GM18499 (cell line): Measurements from ENCODE around the gene HES7.
"Not testable (repeated sequence)": the region's sequence is repeated elsewhere in the genome, so short reads cannot be mapped to it uniquely, and the experiment has no call there.

Experiments used
- ATAC-seq: cut with Tn5 transposase; IDR thresholded peaks from one replicate; pipeline ENCODE4 v1.9.1; 2021; ENCODE audit warnings: moderate number of reproducible peaks; ENCODE audit not compliant: insufficient read depth, unreplicated experiment

HES7 gene

DNA sequence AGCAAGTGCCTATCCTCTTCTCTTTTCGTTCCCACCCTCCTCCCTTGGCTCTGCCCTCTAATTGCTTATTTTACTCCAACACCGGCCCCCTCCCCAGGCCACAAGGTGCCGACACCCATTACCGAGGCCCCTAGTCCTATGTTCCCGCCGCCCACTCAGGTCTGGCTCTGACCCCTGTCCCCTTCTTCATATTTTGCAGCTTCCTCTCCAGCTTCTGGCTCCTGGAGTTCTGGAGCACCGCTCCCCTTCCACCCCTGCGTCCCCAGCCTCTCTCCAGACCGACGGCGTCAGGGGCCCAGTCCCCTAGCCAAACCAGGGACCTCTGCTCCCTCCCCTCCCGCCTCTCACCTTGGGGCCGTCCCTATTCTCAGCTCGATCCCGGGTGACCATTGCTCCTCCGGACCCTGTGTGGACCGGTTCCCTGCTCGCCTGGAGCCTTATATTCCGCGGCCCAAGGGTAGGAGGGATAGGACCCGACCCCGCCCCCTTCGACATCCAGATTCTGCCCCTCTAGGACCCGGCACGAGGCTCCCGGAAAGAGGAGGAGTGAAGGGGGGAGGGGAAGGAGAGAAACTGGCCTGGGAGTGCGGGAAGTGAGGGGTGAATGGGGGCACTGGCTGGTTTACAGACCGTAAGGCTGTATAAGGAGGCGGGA lies at the start of gene HES7:
Gene HES7, minus strand, starts transcription at position 412 of the 655 bp plus-strand sequence. Its CDS starts 22 bp downstream, at position 390.
- ATAC-seq, result no peak

DNA sequence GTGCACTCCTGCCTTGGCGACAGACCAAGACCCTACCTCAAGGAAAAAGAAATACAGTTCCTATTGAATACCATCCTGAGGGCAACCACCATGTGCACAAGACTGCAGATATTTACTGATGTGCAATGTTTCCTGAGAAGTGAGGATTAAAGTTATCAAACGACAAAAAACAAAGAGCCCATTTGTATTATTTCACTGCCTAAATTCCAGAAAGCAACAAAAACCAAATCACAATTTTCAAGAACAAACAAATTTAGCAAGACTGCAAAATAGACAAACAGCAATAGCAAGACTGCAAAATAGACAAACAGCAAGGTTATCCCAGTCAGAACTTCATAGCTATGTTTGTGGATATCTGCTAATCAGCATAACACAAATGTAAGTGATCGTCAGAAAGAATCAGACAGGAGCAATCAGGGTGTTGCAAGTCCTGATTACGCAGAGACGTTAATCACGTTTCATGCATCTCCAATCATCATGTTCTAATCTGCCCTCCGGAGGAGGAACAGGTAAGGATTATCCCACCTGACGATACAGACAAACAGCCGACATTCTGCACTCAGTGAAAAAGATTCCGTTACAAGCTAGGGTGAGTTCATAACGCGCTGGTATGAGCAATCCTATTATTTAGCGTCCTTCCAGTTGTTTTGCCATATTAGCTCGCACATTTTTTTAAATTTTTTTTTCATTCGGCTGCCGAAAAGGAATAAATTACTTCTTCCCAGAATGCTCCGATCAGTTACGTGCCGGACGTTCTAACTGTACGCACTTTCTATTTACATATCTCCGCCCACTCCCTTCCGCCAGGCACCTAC lies 49.4 kb upstream of the HES7 start:
- ATAC-seq, result peak; percentile 64

DNA sequence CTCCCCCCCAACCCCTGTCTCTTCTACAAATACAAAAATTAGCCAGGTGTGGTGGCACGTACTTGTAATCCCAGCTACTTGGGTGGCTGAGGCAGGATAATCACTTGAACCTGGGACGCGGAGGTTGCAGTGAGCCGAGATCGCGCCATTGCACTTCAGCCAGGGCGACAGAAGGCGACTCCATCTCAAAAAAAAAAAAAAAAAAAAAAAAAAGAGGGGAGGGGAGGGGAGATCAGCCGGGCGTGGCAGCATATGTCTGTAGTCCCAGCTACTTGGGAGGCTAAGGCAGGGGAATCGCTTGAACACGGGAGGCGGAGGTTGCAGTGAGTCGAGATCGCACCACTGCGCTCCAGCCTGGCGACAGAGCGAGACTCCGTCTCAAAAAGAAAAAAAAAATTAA lies 46.3 kb upstream of the HES7 start:
- ATAC-seq, result not testable (repeated sequence)

DNA sequence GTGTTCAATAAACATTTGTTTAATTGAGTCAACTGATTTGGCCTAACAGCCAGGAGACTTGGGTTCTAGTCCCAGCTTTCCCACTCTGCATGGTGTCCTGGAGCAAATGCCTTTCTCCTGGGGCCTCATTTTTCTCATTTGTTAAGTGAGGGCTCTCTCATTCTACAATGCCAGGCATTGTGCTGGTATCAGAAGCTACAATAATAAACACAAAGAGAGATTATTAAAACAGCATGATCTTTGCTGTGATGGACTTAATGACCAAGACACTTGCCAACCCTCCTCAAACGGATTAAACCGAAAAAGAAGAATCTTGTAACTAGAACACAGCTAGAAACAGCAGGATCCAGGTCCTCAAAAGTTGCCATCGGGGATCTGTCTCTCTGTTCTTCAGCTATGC lies 43.6 kb upstream of the HES7 start:
- no peak for ATAC-seq

DNA sequence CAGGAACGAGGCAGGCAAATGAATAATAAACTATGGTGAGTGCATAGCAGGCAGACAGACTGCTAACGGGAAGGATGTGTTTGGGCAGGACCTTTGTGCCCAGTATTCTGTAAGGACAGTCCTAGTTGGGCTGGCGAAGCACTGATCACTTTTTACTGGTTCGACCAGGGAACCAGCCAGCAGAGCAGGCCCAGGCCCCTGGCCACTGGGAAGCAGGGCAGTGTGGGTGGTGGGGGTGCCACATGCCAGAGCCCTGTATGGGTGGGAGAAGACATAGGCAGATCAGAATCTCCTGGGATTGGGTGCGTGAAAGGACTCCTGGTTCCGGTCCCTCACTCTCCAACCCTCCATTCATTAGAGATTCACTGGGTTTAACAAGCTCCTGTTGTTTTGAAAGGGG lies 42.8 kb upstream of the HES7 start:
- ATAC-seq, result no peak

DNA sequence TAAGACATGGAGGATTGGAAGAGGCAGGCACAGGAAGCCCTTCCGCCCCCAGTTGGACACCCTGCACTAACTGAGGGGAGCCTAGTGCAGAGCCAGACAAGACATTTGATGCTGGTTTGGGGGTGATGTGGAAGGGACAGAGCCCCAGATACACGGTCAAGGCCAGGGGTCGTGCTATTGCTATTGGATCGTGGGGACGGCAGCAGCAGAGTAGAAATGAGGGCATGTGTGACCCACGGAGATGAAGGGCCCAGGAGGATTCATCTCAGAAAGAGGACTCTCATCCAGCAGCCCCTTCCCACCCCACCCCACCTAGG lies 40.9 kb upstream of the HES7 start:
- no peak for ATAC-seq

DNA sequence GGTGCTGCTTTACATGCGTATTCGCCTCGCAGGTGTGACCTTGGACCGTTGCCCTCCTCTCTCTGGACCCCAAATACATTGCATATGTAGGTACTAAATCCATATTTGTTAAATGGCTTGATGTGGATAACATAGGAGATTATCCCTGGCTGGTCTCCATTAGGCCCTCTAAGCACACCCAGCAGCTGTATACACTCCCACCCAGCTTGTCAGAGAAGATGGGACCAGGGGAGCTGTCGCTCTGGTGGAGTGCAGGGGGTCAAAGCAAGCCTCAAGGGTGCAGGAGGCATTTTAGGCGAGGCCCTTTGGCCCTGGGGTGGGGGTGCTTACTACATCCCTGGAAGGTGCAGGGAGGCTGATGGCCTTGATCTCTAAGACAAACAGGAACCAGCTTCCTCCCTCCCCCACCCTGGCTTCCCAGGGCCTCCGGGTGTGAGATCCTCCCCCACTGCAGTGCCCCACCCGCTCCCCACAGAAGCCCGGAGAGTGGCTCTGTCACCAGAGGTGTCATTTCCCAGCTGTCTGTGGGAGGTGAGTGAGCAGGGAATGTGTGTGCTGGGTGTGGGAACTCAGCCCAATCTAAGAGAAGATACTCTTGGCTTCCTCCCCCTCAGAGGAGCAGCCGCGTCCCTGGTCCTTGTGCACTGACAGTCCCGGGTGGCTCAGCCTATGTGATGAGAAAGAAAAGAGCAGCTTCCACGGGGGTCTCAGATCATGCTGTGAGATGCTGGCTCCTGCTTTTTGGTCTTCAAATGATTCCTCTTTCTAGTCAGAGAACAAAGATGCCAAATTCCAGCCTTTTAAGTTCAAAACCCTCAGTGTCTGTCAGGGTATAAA lies 40.3 kb upstream of the HES7 start:
- no peak for ATAC-seq

DNA sequence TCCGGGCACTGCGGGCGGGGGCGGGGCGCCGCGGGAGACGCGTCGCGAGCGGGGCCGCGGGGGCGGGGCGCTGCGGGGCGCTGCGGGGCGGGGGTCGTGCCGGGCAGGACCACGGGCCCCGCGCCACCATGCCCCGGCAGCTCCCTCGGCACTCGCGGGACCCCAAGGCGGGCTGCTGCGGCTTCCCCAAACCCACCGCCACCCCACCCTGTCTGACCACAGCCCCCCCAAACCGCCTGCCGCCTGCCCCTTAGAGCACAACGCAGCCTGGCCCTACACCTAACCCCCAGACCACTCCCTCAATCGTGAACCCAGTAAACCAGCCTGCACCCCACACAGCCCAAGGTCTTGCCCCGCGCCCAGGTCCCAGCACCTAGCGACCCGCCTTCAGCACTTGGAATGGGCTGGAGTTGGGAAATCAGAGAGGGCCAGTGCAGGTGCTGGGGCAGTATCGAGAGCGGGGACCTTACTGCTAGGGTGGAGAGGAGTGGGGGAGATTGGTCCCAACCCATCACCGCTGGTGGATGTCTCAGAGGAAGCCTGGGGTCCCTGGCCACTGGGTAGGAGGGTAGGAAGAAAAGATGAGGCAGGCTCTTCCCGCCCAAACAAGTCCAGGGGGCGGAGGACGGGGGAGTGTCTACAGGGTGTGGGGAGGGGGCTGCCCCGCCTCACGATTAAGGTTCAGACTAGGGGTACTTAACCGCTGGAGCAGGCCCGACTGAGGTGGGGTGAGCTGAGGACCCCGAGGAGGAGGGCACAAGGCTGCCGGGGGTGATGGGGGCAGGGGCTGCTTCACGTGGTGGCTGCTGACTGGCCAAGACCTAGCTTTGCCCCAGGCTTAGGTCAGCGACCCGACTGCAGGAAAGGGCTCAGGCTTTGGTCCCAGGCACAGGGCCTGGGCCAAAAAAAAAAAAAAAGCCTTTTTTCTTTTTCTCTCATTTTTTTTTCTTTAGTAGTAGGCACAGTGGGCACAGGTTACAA lies 39.4 kb upstream of the HES7 start:
- no peak for ATAC-seq

DNA sequence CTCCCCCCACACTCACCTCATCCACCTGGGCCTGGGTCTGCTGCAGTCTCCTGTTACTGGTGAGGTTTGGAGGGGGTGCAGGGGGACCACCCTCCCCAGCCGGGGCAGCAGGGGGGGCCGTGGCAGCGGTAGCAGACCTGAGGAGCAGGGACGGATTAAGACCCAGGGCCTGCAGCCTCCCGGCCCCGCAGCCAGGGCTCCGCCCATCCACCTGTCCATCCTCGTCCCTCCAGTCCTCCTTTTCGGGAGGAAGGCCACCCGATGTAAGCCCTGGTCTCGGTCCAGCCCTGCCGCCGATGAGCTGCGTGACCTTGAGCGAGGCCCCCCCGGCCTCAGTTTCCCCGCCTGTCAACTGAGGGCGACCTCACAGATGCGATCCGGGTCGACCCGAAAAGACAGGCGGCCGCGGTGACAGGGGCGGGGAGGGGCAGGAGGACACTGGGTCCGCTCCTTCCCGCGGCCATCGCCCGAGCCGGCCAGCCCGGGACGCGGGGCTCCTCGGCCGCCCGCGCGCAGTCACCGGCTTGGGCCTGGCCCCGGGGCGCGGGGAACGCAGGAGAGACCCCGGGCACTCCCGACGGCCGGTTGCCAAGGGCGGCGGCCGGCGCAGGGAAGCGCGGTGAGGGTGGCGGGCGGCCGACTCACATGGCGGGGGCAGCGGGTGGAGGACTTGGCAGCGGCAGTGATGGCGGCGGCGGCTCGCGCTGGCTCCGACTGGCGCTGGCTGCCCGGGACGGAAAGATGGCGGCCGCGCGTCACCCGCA lies 38.5 kb upstream of the HES7 start, which contains the start of gene VAMP2:
Gene VAMP2, minus strand, starts transcription at position 716 of the 764 bp plus-strand sequence. Its CDS starts 69 bp downstream, at position 647.
- no peak for ATAC-seq

DNA sequence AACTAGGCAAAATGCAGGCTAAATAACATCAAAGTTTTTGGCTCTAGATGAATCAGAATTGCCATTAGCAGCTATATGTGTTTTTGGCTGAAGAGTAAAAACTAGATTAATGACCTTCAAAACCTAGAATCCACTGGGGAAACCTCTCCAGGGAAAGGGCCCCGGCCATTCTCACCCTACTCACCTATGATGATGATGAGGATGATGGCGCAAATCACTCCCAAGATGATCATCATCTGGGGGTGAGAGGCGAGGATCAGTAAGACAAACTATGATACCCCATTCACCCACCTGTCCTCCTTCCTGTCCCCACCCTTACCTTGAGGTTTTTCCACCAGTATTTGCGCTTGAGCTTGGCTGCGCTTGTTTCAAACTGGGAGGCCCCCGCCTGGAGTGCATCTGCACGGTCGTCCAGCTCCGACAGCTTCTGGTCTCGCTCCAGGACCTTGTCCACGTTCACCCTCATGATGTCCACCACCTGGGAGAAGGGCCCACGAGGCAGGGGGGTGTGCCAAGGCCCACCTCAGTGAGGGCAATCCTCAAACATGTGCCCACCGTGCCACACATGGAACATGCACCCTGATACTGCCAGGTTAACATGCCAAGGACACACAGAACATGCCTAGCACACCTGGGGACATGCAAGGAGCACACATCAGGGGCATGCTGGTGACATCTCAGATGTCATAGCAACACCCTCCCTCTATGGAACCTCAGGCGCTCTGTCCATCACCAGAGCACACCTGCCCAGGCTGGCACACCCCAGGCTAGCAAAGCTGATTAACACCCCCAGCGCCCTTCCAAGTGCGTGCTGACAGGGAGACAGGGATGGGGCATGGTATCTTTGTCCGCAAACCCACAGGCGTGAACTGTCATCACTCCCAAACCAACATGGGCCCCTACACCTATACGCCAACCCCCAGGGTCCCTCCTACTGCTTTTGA lies 37.7 kb upstream of the HES7 start:
- no peak for ATAC-seq

DNA sequence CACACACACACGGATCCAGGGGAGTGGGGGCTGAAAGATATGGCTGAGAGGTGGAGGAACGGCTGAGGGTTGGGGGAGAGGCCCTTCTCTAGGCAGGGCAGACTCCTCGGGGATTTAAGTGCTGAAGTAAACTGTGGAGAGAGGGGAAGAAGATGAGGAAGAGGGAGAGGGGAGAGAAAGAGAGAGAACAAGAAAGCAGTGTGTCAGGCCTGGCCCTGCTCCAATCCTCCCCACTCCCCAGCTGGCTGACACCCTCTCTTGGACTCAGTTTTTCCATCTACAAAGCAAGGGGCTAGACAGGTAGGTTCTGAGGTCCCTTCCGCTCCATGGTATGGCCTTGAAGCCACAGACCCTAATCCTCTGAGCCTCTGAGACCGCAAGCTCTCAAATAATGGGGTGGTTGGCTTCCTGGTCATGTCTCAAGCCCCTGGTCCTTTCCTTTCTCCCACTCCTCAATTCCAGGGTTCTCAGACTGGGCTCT lies 36.9 kb upstream of the HES7 start:
- no peak for ATAC-seq

DNA sequence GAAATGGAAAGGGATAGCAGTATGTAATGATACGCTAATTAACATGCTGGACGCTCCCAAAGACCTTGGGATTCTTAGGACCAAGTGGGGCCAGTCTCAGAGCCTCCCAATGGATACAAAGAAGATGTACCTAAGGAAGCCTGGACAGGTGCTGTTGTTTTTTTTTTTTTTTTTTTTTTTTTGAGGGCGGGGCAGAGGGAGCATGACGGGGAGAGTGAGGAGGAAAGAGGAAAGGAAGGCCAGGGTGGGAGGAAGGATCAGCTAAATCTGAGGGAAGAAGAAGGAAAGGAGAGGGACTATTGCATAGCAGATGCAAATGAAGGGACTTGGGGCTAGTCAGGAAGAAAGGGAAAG lies 36.3 kb upstream of the HES7 start:
- ATAC-seq, result no peak

DNA sequence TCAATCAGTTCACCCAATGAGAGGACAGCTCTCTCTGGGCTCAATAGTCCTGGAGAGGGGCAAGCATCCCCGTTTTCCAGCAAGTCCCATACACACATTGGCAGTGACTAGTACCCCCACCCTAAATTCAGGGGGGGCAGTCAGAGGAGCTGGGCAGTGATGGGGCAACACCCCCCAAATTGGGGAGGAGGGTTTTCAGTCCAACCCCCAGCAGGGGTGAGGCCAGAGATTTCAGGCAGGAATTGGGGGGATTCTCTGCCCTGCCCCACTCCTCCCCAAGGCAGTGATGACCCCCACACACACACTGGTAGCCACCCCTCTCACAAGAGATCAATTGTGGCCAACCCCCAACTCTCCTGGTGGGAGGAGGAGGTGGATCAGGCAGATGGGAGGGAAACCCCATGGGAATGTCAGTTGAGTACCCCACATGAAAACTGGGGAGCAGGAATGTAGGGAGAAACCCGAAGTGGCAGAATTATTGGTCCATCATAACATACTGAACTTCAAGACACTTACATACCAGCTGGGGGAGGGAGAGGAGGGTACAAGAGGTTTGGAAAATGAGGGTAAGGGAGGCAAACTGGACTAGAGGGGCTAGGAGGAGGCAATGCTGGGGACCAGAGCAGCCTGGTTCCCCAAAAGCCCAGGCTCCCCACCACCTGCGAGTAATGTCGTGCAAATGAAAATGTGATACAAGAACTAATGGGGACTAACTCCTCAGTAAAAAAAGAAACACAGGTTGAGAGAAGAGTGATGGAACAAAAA lies 35.7 kb upstream of the HES7 start:
- no peak for ATAC-seq

DNA sequence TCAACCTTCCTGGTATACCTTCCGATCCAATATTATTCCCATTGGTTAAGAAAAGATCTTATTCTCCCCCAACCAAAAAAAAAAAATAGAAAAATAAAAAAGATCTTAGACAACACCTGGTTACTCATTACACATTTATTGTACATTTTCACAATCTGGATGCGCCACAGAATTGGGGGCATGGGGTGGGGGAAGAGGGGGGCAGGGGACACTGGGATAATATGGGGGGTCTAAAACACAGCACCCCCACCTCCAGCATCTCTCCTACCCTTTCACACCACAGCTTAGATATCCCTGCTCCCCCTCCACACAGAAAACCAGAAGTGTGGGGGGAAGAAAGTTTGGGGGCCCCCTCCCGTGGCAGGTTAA lies 35.1 kb upstream of the HES7 start:
- ATAC-seq, result no peak

DNA sequence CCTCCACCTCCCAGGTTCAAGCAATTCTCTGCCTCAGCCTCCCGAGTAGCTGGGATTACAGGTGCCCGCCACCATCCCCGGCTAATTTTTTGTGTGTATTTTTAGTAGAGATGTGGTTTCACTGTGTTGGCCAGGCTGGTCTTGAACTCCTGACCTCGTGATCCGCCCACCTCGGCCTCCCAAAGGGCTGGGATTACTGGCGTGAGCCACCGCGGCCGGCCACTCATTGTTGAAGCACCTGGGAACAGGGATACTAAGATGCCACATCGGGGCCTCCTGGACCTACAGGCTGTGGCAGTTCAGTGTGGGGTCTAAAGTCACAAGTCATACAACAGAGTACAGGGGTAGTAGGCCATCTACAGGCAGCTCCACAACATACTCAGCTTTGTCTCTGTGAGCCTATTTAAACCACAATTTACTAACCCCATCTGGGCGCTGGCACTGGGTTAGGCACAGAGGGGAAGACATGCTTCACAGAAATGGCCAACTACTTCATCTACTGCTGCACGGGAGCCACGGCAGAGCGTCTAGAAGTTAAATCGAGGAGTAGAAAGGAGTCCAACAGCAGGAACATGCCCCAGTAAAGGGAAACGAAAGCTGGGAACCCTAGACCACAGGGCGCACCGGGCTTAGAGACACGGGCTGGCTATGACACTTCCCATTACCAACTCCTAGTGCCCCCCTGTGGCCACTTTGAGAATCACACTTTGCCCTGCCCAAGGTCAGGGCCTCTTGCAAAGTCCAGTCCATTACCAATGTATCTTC lies 34.5 kb upstream of the HES7 start:
- ATAC-seq, result no peak

DNA sequence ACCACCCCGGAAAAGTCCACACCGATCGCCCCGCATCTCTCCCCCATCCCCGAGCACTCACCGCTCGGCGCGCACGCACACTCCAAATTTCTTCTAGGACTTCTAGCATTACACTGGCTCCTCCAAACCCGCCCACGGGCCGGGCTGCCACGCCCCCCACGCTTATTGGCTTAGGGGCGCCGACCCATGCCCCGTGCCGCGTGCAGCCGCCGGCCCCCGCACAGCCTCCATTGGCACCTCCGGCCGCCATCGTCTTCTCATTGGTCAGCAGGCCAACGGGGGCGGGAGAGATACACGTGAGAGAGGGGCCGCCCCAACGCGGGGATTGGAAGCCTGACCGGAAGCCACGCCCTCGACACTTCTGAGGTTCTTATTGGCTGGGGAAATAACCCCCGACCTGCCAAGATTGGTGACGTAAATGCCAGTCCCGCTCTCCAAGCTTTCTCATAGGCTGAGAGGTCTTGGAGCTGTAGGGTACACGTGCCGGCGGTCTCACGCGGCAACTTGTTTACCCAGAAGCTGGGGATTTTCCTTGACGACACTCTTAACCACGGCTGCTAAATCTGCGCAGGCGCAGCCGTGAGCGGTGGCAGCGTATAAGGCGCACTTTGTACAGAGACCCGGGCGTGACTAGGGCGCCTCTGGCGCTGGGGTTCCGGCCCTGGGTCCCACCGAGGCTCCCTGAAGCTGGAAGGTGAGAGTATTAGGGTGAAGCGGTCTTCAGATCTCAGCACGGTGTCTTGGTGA lies 32.5 kb upstream of the HES7 start:
- ATAC-seq, result peak; percentile 65
